K562 (cell line): ENCODE data around the gene NRSN2. TPM values are rescaled to one million over a fixed set of nuclear protein-coding genes. Genes with fewer than 3 reads are reported as not detected.
"Not testable (repeated sequence)": the region's sequence is repeated elsewhere in the genome, so short reads cannot be mapped to it uniquely, and the experiment has no call there.

ENCODE experiments used
- ATAC-seq: fragments of 200-7000 bp; cut with Tn5 transposase; 3 replicates; pipeline ENCODE4 v1.9.1; 2020; ENCODE audit warnings: moderate library complexity
- BruUV-seq: library from RNA; stranded (reverse); fragments of 400-500 nt; replicated peaks from 2 replicates; lab custom pipeline; 2021; lab: Mats Ljungman, UMichigan
- CTCF ChIA-PET: fragments of 300-600 bp; formaldehyde crosslinking; extraction: SDS; loops from one replicate; lab custom pipeline; 2021; ENCODE audit warnings: low intra/inter-chr PET ratio; lab: Yijun Ruan, JAX
- POLR2A ChIA-PET: fragments of 300-600, 350-650 bp; sonication (Branson Sonifier 250); formaldehyde crosslinking; extraction: SDS; loops from one replicate; lab custom pipeline; 2021; ENCODE audit warnings: antibody characterized with exemption, inconsistent platforms; lab: Yijun Ruan, JAX
- DNase-seq, 4 experiments: peaks; one replicate each; pipeline versions ENCODE4 v3.0.0 to v3.0.0-alpha.2; 2011 to 2018; ENCODE audit warnings: low spot score in 3 of 4, mixed read lengths in 3 of 4; ENCODE audit errors: extremely low read depth in 1 of 4
- FAIRE-seq: peaks from 2 replicates; lab custom pipeline; 2011; peaks lifted over from hg19 to GRCh38; lab: Jason Lieb, UNC
- H2AFZ ChIP-seq: 2 replicates; pipeline ENCODE4 v1.6.0; 2011; ENCODE audit warnings: low read depth, low read length, control low read depth, inconsistent platforms
- H3K27ac ChIP-seq: fragments of 200-600 bp; 3 replicates; pipeline ENCODE4 v1.8.0; 2011; ENCODE audit warnings: low read depth, mild to moderate bottlenecking, control low read depth, inconsistent platforms, low read length, moderate library complexity, mixed read lengths; ENCODE audit errors: extremely low read depth
- H3K27me3 ChIP-seq, 2 experiments: fragments of 300-600 bp in 1 of 2; 2 replicates in 1 of 2; 3 replicates in 1 of 2; pipeline versions ENCODE4 v1.6.0 to v1.8.0; 2011; ENCODE audit warnings: inconsistent platforms in 2 of 2, low read length in 2 of 2, mild to moderate bottlenecking in 1 of 2, mixed read lengths in 1 of 2, moderate library complexity in 1 of 2; ENCODE audit not compliant: control insufficient read depth in 2 of 2, insufficient read depth in 2 of 2
- H3K36me3 ChIP-seq: fragments of 300-600 bp; 3 replicates; pipeline ENCODE4 v1.8.0; 2011; ENCODE audit warnings: mild to moderate bottlenecking, low read length, inconsistent platforms; ENCODE audit not compliant: control insufficient read depth, insufficient read depth
- H3K4me1 ChIP-seq, 2 experiments: fragments of 200-600 bp in 1 of 2; replicated peaks in 1 of 2; 2 replicates in 1 of 2; 3 replicates in 1 of 2; pipeline versions ENCODE4 v1.5.1 to v1.8.0; 2011; ENCODE audit warnings: inconsistent platforms in 2 of 2, low read length in 2 of 2, mild to moderate bottlenecking in 1 of 2, mixed read lengths in 1 of 2, moderate library complexity in 1 of 2; ENCODE audit not compliant: control insufficient read depth in 2 of 2, insufficient read depth in 2 of 2
- H3K4me2 ChIP-seq: 2 replicates; pipeline ENCODE4 v1.6.1; 2011; ENCODE audit warnings: low read length, control low read depth, inconsistent platforms, mixed read lengths; ENCODE audit not compliant: insufficient read depth
- H3K4me3 ChIP-seq: fragments of 200-600 bp; sonication (generic), shearing (Covaris generic); 2 replicates; pipeline ENCODE4 v1.5.1; 2016; ENCODE audit warnings: control low read depth, inconsistent platforms
- H3K79me2 ChIP-seq: fragments of 200-600 bp; 3 replicates; pipeline ENCODE4 v1.8.0; 2011; ENCODE audit warnings: low read length, inconsistent platforms; ENCODE audit not compliant: control insufficient read depth, insufficient read depth
- H3K9ac ChIP-seq, 2 experiments: 2 replicates each; pipeline versions ENCODE4 v1.6.0 to v1.6.1; 2011; ENCODE audit warnings: low read depth in 2 of 2, low read length in 2 of 2, control low read depth in 1 of 2, inconsistent platforms in 1 of 2, mild to moderate bottlenecking in 1 of 2, mixed read lengths in 1 of 2; ENCODE audit not compliant: insufficient read depth in 1 of 2
- H3K9me1 ChIP-seq: one replicate; pipeline ENCODE4 v1.6.0; 2011; ENCODE audit warnings: inconsistent platforms, mild to moderate bottlenecking, low read length, moderate library complexity; ENCODE audit not compliant: control insufficient read depth, insufficient read depth
- H3K9me3 ChIP-seq: replicated peaks from 2 replicates; pipeline ENCODE4 v1.5.1; 2011; ENCODE audit warnings: low read depth, low read length, inconsistent platforms; ENCODE audit not compliant: control insufficient read depth, insufficient read depth
- H4K20me1 ChIP-seq: replicated peaks from 2 replicates; pipeline ENCODE4 v1.6.1; 2011; ENCODE audit warnings: low read length, inconsistent platforms, mixed read lengths; ENCODE audit not compliant: control insufficient read depth, insufficient read depth
- CREB1 ChIP-seq, 2 experiments: sonication (generic) in 1 of 2; formaldehyde crosslinking in 1 of 2; IDR thresholded peaks; 2 replicates each; pipeline versions ENCODE4 v1.6.1 to v1.8.0; 2012 to 2022; ENCODE audit warnings: inconsistent platforms in 1 of 2, mild to moderate bottlenecking in 1 of 2, missing genetic modification reagents in 1 of 2, moderate library complexity in 1 of 2
- DIDO1 ChIP-seq: fragments of 450-650 bp; IDR thresholded peaks from 2 replicates; pipeline ENCODE4 v1.6.1; 2016; ENCODE audit warnings: low read depth, missing biosample characterization, missing genetic modification characterization
- ELF1 ChIP-seq: fragments of 200-800 bp; sonication (Bioruptor generic); IDR thresholded peaks from 2 replicates; pipeline ENCODE4 v1.6.1; 2016; ENCODE audit warnings: missing genetic modification characterization, missing compliant biosample characterization
- FOXJ2 ChIP-seq: fragments of 200-800 bp; sonication (Bioruptor generic); IDR thresholded peaks from 2 replicates; pipeline ENCODE4 v1.6.1; 2016; ENCODE audit warnings: missing genetic modification characterization, missing compliant biosample characterization
- ID3 ChIP-seq, 2 experiments: fragments of 250-450 bp in 1 of 2; fragments of 450-650 bp in 1 of 2; sonication (Bioruptor Pico) in 1 of 2; IDR thresholded peaks; 2 replicates each; pipeline versions ENCODE4 v1.6.1 to v1.8.0; 2016 to 2021; ENCODE audit warnings: mild to moderate bottlenecking in 2 of 2, moderate library complexity in 2 of 2, missing compliant biosample characterization in 1 of 2, missing genetic modification characterization in 1 of 2
- IFI16 ChIP-seq: fragments of 250-450 bp; sonication (Bioruptor Pico); IDR thresholded peaks from 2 replicates; pipeline ENCODE4 v2.1.2; 2022; ENCODE audit warnings: mild to moderate bottlenecking, inconsistent platforms
- KAT7 ChIP-seq: sonication (generic); formaldehyde crosslinking; IDR thresholded peaks from 2 replicates; pipeline ENCODE4 v1.8.0; 2022; ENCODE audit warnings: missing genetic modification reagents, mild to moderate bottlenecking, borderline replicate concordance
- KDM1A ChIP-seq, 2 experiments: fragments of 450-650 bp; IDR thresholded peaks; 2 replicates each; pipeline ENCODE4 v1.6.1; 2016; ENCODE audit warnings: mild to moderate bottlenecking in 2 of 2
- KLF13 ChIP-seq: fragments of 450-650 bp; IDR thresholded peaks from 2 replicates; pipeline ENCODE4 v1.6.1; 2016; ENCODE audit warnings: missing genetic modification characterization, low read depth, mild to moderate bottlenecking, missing compliant biosample characterization, moderate library complexity, borderline replicate concordance
- MAZ ChIP-seq, 2 experiments: fragments of 450-650 bp in 1 of 2; sonication (generic) in 1 of 2; formaldehyde crosslinking; IDR thresholded peaks in 1 of 2; conservative IDR thresholded peaks in 1 of 2; 2 replicates each; pipeline versions ENCODE4 v1.4.0 to v1.5.0; 2020; ENCODE audit warnings: mild to moderate bottlenecking in 1 of 2, missing genetic modification reagents in 1 of 2
- MYC ChIP-seq, 2 experiments: fragments of 250-450 bp in 1 of 2; sonication (Bioruptor Pico) in 1 of 2; IDR thresholded peaks; 2 replicates each; pipeline versions ENCODE4 v1.5.1 to v1.6.1; 2012 to 2021; ENCODE audit warnings: low read depth in 2 of 2, borderline replicate concordance in 1 of 2, improper control_type of control experiment in 1 of 2, low read length in 1 of 2, mild to moderate bottlenecking in 1 of 2, moderate library complexity in 1 of 2
- NFRKB ChIP-seq: fragments of 450-650 bp; IDR thresholded peaks from 2 replicates; pipeline ENCODE4 v1.6.1; 2016; ENCODE audit warnings: low read depth
- SMAD3 ChIP-seq: fragments of 450-650 bp; formaldehyde crosslinking; conservative IDR thresholded peaks from 2 replicates; pipeline ENCODE4 v1.4.0; 2020; ENCODE audit warnings: mild to moderate bottlenecking
- SMAD4 ChIP-seq: fragments of 250-450 bp; sonication (Bioruptor Pico); conservative IDR thresholded peaks from 2 replicates; pipeline ENCODE4 v1.8.0; 2021; ENCODE audit warnings: inconsistent platforms, mild to moderate bottlenecking, moderate library complexity
- ZBTB17 ChIP-seq: fragments of 450-650 bp; formaldehyde crosslinking; IDR thresholded peaks from 2 replicates; pipeline ENCODE4 v1.4.0; 2020; ENCODE audit warnings: mild to moderate bottlenecking
- ZBTB9 ChIP-seq: fragments of 450-650 bp; formaldehyde crosslinking; IDR thresholded peaks from 2 replicates; pipeline ENCODE4 v1.4.0; 2020; ENCODE audit warnings: mild to moderate bottlenecking, moderate library complexity
- ZNF584 ChIP-seq: fragments of 200-800 bp; sonication (Bioruptor generic); IDR thresholded peaks from 2 replicates; pipeline ENCODE4 v1.6.1; 2016; ENCODE audit warnings: low read depth, mild to moderate bottlenecking, missing genetic modification characterization, missing compliant biosample characterization
- ZNF764 ChIP-seq: fragments of 250-450 bp; sonication (Bioruptor Pico); IDR thresholded peaks from 2 replicates; pipeline ENCODE4 v1.4.0; 2020; ENCODE audit warnings: low read depth, mild to moderate bottlenecking, moderate library complexity
- ZSCAN29 ChIP-seq: fragments of 450-650 bp; IDR thresholded peaks from 2 replicates; pipeline ENCODE4 v1.6.1; 2017
- WGBS: fragments of 100-300 bp; shearing (Covaris generic); methylation state at CpG from one replicate; pipeline ENCODE4 v1.1.6; 2016; ENCODE audit warnings: low coverage, mixed read lengths; ENCODE audit not compliant: insufficient coverage; ENCODE audit errors: missing lambda C conversion rate; 5-methylcytosine and 5-hydroxymethylcytosine counted together
- in situ Hi-C: fragments of 300-500 bp; cut with MboI; formaldehyde crosslinking; loops from 4 replicates; pipeline ENCODE4 v1.15.0; 2018; ENCODE audit warnings: inconsistent platforms, mixed read lengths
- intact Hi-C: fragments of 100-400 bp; cut with micrococcal nuclease; formaldehyde crosslinking; loops from 2 replicates; pipeline ENCODE4 v1.14.2; 2022
- polyA plus RNA-seq, 8 experiments: library from polyadenylated mRNA; depleted of rRNA in 4 of 8; stranded (reverse) in 5 of 8; unstranded in 3 of 8; fragments of >200 nt; fragmentation: Nextera tagmentation in 2 of 8; fragmentation: Illumina TruSeq in 1 of 8; extraction: Ambion mirVana in 2 of 8; extraction: Trizol in 1 of 8; gene quantifications; 2 replicates each; pipeline versions ENCODE4 v1.2.1 to v1.2.3, GENCODE V29; 2011 to 2014; ENCODE audit warnings: inconsistent platforms in 1 of 8, missing spikeins in 1 of 8
- total RNA-seq, 7 experiments: library from RNA; depleted of rRNA in 6 of 7; stranded (reverse); fragments of >200 nt in 6 of 7; fragmentation: Illumina TruSeq in 2 of 7; extraction: Trizol in 2 of 7; gene quantifications; 2 replicates each; pipeline versions ENCODE4 v1.2.1 to v1.2.3, GENCODE V29; 2011 to 2021; ENCODE audit warnings: low replicate concordance in 1 of 7

The NRSN2 gene
- total and polyA plus RNA-seq, 9 of the 15 experiments (the other 6 are each of a cell fraction or from before 2014, with no cell fraction given), result 7.5 to 29.7 (median 11.1) TPM

GRCh38 chr20:372543-373082 lies 25.7 kb downstream of the NRSN2 start:
- Histone ChIP-seq H3K27ac (peak overlapping the region; percentile 99), H2AFZ (peak overlapping the region; percentile 75), H3K9ac (peak overlapping the region; percentile 89 to 96; a peak in 3 of 4 replicates), H3K4me2 (peak overlapping the region; percentile 77), H3K4me1 (peaks cover 52 to 75% of the 10 kb centered on the region in 2 experiments)
- H3K79me2 ChIP-seq; H3K4me3 ChIP-seq; H3K9me1 ChIP-seq; in situ Hi-C loops; CTCF ChIA-PET; FAIRE-seq; H3K27me3 ChIP-seq; H3K36me3 ChIP-seq; intact Hi-C loops; BruUV-seq; H3K9me3 ChIP-seq; H4K20me1 ChIP-seq; TF ChIP-seq CREB1 (IDR thresholded peaks at IDR 0.05); ID3 (CRISPR knock-in tag; IDR thresholded peaks at IDR 0.05): not testable (repeated sequence)
- DNase-seq, result peak in 2 of 4 experiments; percentile 34 to 65
- POLR2A ChIA-PET, result interaction anchor here (1.1 to 7.5 kb wide), 10 partner anchors 10 to 35 kb away, joined by 3 to 100 read pairs (median 10); partner anchors contain the start of genes NRSN2 and TRIB3
- ATAC-seq, result peak; percentile 13
- 38% methylated on average over 7 of the region's 11 CpGs for WGBS
- TF ChIP-seq KDM1A (IDR thresholded peaks at IDR 0.05) (peak in 1 of 2 experiments; percentile 29; a peak in 1 of 4 replicates), ZBTB17 (CRISPR knock-in tag) (0 out of 2 replicates have a peak, but pooled peaks have one; percentile 44), ZBTB9 (CRISPR knock-in tag) (peak; percentile 10; the same call in 1 of the 2 replicates), SMAD3 (CRISPR knock-in tag) (peak; percentile 26; the same call in 1 of the 2 replicates), FOXJ2 (tag) (0 out of 2 replicates have a peak, but pooled peaks have one; percentile 12), KLF13 (tag) (peak; percentile 33; the same call in 1 of the 2 replicates), CREB1 (CRISPR knock-in tag; IDR thresholded peaks at IDR 0.05) (0 out of 2 replicates have a peak, but pooled peaks have one; percentile 15), KAT7 (CRISPR knock-in tag) (0 out of 2 replicates have a peak, but pooled peaks have one; percentile 39), MYC (IDR thresholded peaks at IDR 0.05; ENCODE audit: low read depth, low read length) (0 out of 2 replicates have a peak, but pooled peaks have one; percentile 29), MYC (CRISPR knock-in tag; IDR thresholded peaks at IDR 0.05; ENCODE audit: borderline replicate concordance, low read depth) (peak; percentile 59; the same call in 1 of the 2 replicates), IFI16 (CRISPR knock-in tag) (0 out of 2 replicates have a peak, but pooled peaks have one; percentile 3), ZSCAN29 (peak; percentile 28; the same call in 1 of the 2 replicates), MAZ (CRISPR knock-in tag; conservative IDR thresholded peaks at IDR 0.05 in 1 of 2, IDR thresholded peaks at IDR 0.05 in 1 of 2) (peak in 1 of 2 experiments; percentile 27; a peak in 1 of 4 replicates), NFRKB (peak; percentile 94; the same call in 1 of the 2 replicates), ID3 (tag; IDR thresholded peaks at IDR 0.05) (peak; percentile 28), ZNF764 (CRISPR knock-in tag) (0 out of 2 replicates have a peak, but pooled peaks have one; percentile 11), DIDO1 (tag) (0 out of 2 replicates have a peak, but pooled peaks have one; percentile 1), ZNF584 (0 out of 2 replicates have a peak, but pooled peaks have one; percentile 4), SMAD4 (CRISPR knock-in tag) (peak; percentile 34; the same call in 1 of the 2 replicates), ELF1 (tag) (0 out of 2 replicates have a peak, but pooled peaks have one; percentile 12)
